GM19351 (cell line): ENCODE measurements around the gene MYO16.
"Not testable (repeated sequence)": the region's sequence is repeated elsewhere in the genome, so short reads cannot be mapped to it uniquely, and the experiment has no call there.

Experiments
- ATAC-seq: cut with Tn5 transposase; IDR thresholded peaks from one replicate; pipeline ENCODE4 v1.9.1; 2021; ENCODE audit warnings: mild to moderate bottlenecking, moderate library complexity; ENCODE audit not compliant: unreplicated experiment

The MYO16 gene

GRCh38 chr13:109211616-109212015, 582.2 kb downstream of the MYO16 start:
- ATAC-seq: no peak

GRCh38 chr13:109212650-109213049, 583.2 kb downstream of the MYO16 start:
- ATAC-seq: no peak

GRCh38 chr13:109213714-109214113, 584.3 kb downstream of the MYO16 start:
- ATAC-seq: no peak

- ATAC-seq: no peak
Observed at GRCh38 chr13:109214393-109214792, 585.0 kb downstream of the MYO16 start.

- ATAC-seq: no peak
Observed at GRCh38 chr13:109215377-109215776, 586.0 kb downstream of the MYO16 start.

- ATAC-seq: not testable (repeated sequence)
Observed at GRCh38 chr13:109217510-109217909, 588.1 kb downstream of the MYO16 start.

GRCh38 chr13:109220631-109221030, 591.2 kb downstream of the MYO16 start:
- ATAC-seq: no peak

- ATAC-seq: no peak
Observed at GRCh38 chr13:109224033-109224432, 594.6 kb downstream of the MYO16 start.

- no peak for ATAC-seq
Observed at GRCh38 chr13:109226631-109227030, 597.2 kb downstream of the MYO16 start.

- ATAC-seq: no peak
Observed at GRCh38 chr13:109227344-109227940, 598.0 kb downstream of the MYO16 start.

- ATAC-seq: no peak
Observed at GRCh38 chr13:109228211-109228610, 598.8 kb downstream of the MYO16 start.

- ATAC-seq: no peak
Observed at GRCh38 chr13:109231888-109232287, 602.5 kb downstream of the MYO16 start.

GRCh38 chr13:109233293-109233692, 603.9 kb downstream of the MYO16 start:
- ATAC-seq: no peak

- ATAC-seq: no peak
Observed at GRCh38 chr13:109235901-109236300, 606.5 kb downstream of the MYO16 start.

- ATAC-seq: no peak
Observed at GRCh38 chr13:109241160-109241559, 611.7 kb downstream of the MYO16 start.

GRCh38 chr13:109243311-109243951, 614.0 kb downstream of the MYO16 start:
- no peak for ATAC-seq

- ATAC-seq: no peak
Observed at GRCh38 chr13:109244566-109244965, 615.2 kb downstream of the MYO16 start.

- no peak for ATAC-seq
Observed at GRCh38 chr13:109246001-109246400, 616.6 kb downstream of the MYO16 start.

- ATAC-seq: no peak
Observed at GRCh38 chr13:109249780-109250528, 620.5 kb downstream of the MYO16 start.

- ATAC-seq: no peak
Observed at GRCh38 chr13:109251956-109252355, 622.5 kb downstream of the MYO16 start.

- no peak for ATAC-seq
Observed at GRCh38 chr13:109253316-109253715, 623.9 kb downstream of the MYO16 start.

- no peak for ATAC-seq
Observed at GRCh38 chr13:109254274-109254673, 624.9 kb downstream of the MYO16 start.
